Cardiac fibroblast (primary cell): ENCODE data around the gene NHERF1.

Experiments used
- DNase-seq, 2 donors: peaks; one replicate each; pipeline versions ENCODE4 v3.0.0 to v3.0.0-alpha.2; 2010; ENCODE audit warnings: low read depth in 2 of 2
- H3K4me3 ChIP-seq, 2 donors: replicated peaks in 1 of 2; 1 replicate in 1 of 2; 2 replicates in 1 of 2; pipeline ENCODE4 v1.5.1; 2011; ENCODE audit warnings: low read depth in 2 of 2, low read length in 2 of 2, mild to moderate bottlenecking in 2 of 2, moderate library complexity in 1 of 2
- TF ChIP-seq, protein P1 (sequence below): IDR thresholded peaks from one replicate; pipeline ENCODE4 v1.5.1; 2011; ENCODE audit warnings: low read depth, mild to moderate bottlenecking, low read length, inconsistent platforms

Gene NHERF1

GRCh38 chr17:74712301-74712700, 36.1 kb upstream of the NHERF1 start:
- TF ChIP-seq, protein P1, sequence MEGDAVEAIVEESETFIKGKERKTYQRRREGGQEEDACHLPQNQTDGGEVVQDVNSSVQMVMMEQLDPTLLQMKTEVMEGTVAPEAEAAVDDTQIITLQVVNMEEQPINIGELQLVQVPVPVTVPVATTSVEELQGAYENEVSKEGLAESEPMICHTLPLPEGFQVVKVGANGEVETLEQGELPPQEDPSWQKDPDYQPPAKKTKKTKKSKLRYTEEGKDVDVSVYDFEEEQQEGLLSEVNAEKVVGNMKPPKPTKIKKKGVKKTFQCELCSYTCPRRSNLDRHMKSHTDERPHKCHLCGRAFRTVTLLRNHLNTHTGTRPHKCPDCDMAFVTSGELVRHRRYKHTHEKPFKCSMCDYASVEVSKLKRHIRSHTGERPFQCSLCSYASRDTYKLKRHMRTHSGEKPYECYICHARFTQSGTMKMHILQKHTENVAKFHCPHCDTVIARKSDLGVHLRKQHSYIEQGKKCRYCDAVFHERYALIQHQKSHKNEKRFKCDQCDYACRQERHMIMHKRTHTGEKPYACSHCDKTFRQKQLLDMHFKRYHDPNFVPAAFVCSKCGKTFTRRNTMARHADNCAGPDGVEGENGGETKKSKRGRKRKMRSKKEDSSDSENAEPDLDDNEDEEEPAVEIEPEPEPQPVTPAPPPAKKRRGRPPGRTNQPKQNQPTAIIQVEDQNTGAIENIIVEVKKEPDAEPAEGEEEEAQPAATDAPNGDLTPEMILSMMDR, result no peak
- no peak for DNase-seq
- no peak overlapping the region for H3K4me3 ChIP-seq

DNA sequence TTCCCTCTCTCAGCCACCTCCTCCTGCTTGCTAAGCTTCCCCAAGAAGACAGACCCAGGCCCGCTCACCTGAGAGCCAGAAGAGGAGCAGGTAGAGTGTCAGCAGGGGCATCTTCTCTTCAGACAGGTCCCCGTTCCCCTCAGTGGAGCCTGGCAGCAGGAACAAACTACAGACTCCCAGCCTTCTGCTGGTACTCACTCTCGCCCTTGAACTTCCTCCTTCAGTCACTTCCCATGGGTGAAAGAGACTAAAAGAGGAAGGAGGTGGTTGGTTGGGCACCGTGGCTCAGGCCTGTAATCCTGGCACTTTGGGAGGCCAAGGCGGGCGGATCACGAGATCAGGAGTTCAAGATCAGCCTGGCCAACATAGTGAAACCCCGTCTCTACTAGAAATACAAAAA, 35.7 kb upstream of the NHERF1 start, which contains the start of gene CD300LF:
TSS of gene CD300LF (minus strand) at position 168 of the 400 bp plus-strand sequence. CDS start at position 111, 57 bp downstream.
- TF ChIP-seq, protein P1, result no peak
- no peak within 1 kb of the TSS for H3K4me3 ChIP-seq
- DNase-seq, result no peak

GRCh38 chr17:74713171-74713755, 35.2 kb upstream of the NHERF1 start:
- no peak overlapping the region for H3K4me3 ChIP-seq
- TF ChIP-seq, protein P1, result no peak
- no peak for DNase-seq

- TF ChIP-seq, protein P1, result no peak
- peak in 1 of 2 donors; percentile 19 for DNase-seq
- no peak overlapping the region for H3K4me3 ChIP-seq
Measured at GRCh38 chr17:74715144-74715543, 33.3 kb upstream of the NHERF1 start.

DNA sequence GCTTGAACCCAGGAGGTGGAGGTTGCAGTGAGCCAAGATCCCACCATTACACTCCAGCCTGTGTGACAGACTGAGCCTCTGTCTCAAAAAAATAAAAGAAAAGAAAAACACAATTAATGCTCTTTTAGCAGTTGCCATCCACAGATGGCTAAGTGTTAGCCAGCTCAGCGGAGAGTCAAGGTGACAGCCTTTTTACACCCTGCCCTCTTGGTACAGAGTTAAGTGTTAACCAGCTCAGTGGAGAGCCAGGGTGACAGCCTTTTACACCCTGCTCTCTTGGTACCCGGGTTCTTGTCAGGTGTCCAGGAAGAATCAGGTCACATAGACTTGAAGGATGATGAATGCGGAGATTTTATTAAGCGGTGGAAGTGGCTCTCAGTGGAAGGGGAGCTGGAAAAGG, 27.9 kb upstream of the NHERF1 start:
- H3K4me3 ChIP-seq, result no peak overlapping the region
- DNase-seq, result no peak
- TF ChIP-seq, protein P1, result no peak

- TF ChIP-seq, protein P1, result no peak
- DNase-seq, result no peak
- H3K4me3 ChIP-seq, result no peak overlapping the region
Measured at GRCh38 chr17:74722782-74723181, 25.6 kb upstream of the NHERF1 start.

DNA sequence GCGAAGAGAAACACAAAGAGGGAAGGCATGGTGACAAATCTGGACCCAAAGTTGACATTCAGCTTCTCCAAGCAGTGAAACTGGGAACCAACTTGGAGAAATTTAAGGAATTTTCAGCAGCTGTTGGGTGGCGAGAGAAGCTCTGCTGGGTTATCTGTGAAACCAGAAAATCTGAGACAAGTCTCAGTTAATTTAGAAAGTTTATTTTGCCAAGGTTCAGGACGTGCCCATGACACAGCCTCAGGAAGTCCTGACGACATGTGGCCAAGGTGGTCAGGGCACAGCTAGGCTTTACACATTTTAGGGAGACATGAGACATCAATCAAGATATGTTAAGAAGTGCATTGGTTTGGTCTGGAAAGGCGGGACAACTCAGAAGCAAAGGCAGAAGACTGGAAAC, 24.5 kb upstream of the NHERF1 start:
- no peak overlapping the region for H3K4me3 ChIP-seq
- no peak for DNase-seq
- TF ChIP-seq, protein P1, result no peak
